ENCODE data around the gene GPATCH2. TPM values are rescaled to one million over a fixed set of nuclear protein-coding genes. Genes with fewer than 3 reads are reported as not detected.

The GPATCH2 gene
- polyA plus RNA-seq, 1 donor from 2014 or later, result 12.3 TPM

- H3K79me2 ChIP-seq (replicated peaks; ENCODE audit: insufficient read depth, low read length), result no peaks in the 10 kb centered on the region
- no peak overlapping the region for H2AFZ ChIP-seq (ENCODE audit: low read depth, low read length)
These were observed 137.6 kb downstream of the GPATCH2 start for GRCh38 chr1:217493290-217493689.

GRCh38 chr1:217484871-217485270 lies 146.0 kb downstream of the GPATCH2 start:
- H2AFZ ChIP-seq (ENCODE audit: low read depth, low read length), result no peak overlapping the region
- H3K27ac ChIP-seq (ENCODE audit: low read length), result no peak overlapping the region
- no peak overlapping the region for H3K4me3 ChIP-seq (ENCODE audit: low read length)
- no peaks in the 10 kb centered on the region for H3F3A ChIP-seq (ENCODE audit: insufficient read depth, low read length, poor library complexity, severe bottlenecking)
- no peaks in the 10 kb centered on the region for H3K36me3 ChIP-seq (ENCODE audit: insufficient read depth, low read length)
- no peaks in the 10 kb centered on the region for H3K79me2 ChIP-seq (replicated peaks; ENCODE audit: insufficient read depth, low read length)
- no peak overlapping the region for H3K9ac ChIP-seq (ENCODE audit: low read length)
- peaks cover 4% of the 10 kb centered on the region for H3K9me3 ChIP-seq (ENCODE audit: low read length)
- H3K4me2 ChIP-seq (ENCODE audit: low read length), result no peak overlapping the region
- no peaks in the 10 kb centered on the region for H4K20me1 ChIP-seq (ENCODE audit: insufficient read depth)
- H3K9me2 ChIP-seq (ENCODE audit: insufficient read depth, low read length), result no peaks in the 10 kb centered on the region
- H3K27me3 ChIP-seq (ENCODE audit: insufficient read depth, low read depth, low read length), result no peaks in the 10 kb centered on the region
- no peak for TF ChIP-seq RAD21 (conservative IDR thresholded peaks at IDR 0.05)
- TF ChIP-seq TAF1 (IDR thresholded peaks at IDR 0.05; ENCODE audit: low read depth), result no peak
- TF ChIP-seq EP300 (conservative IDR thresholded peaks at IDR 0.05; ENCODE audit: poor library complexity, severe bottlenecking), result no peak
- TF ChIP-seq REST (IDR thresholded peaks at IDR 0.05; ENCODE audit: borderline replicate concordance), result no peak
- no peak for TF ChIP-seq SMC3 (conservative IDR thresholded peaks at IDR 0.05; ENCODE audit: poor library complexity)
- TF ChIP-seq MXI1 (conservative IDR thresholded peaks at IDR 0.05; ENCODE audit: poor library complexity, severe bottlenecking), result no peak
- no peak for TF ChIP-seq POLR2AphosphoS5 (IDR thresholded peaks at IDR 0.05)
- TF ChIP-seq EZH2 (IDR thresholded peaks at IDR 0.05; ENCODE audit: borderline replicate concordance, insufficient read depth, low read length, poor library complexity, severe bottlenecking), result no peak

More at GRCh38 chr1:217493290-217493689, 137.6 kb downstream of the GPATCH2 start:
- Histone ChIP-seq H3K4me2 (ENCODE audit: low read length) (no peak overlapping the region), H3K27ac (ENCODE audit: low read length) (no peak overlapping the region), H4K20me1 (ENCODE audit: insufficient read depth) (no peaks in the 10 kb centered on the region), H3F3A (ENCODE audit: insufficient read depth, low read length, poor library complexity, severe bottlenecking) (no peaks in the 10 kb centered on the region), H3K9ac (ENCODE audit: low read length) (no peak overlapping the region), H3K9me2 (ENCODE audit: insufficient read depth, low read length) (no peaks in the 10 kb centered on the region), H3K9me3 (ENCODE audit: low read length) (no peaks in the 10 kb centered on the region), H3K27me3 (ENCODE audit: insufficient read depth, low read depth, low read length) (no peaks in the 10 kb centered on the region), H3K36me3 (ENCODE audit: insufficient read depth, low read length) (no peaks in the 10 kb centered on the region), H3K4me3 (ENCODE audit: low read length) (no peak overlapping the region)
- TF ChIP-seq SMC3 (conservative IDR thresholded peaks at IDR 0.05; ENCODE audit: poor library complexity) (no peak), POLR2AphosphoS5 (IDR thresholded peaks at IDR 0.05) (no peak), RAD21 (conservative IDR thresholded peaks at IDR 0.05) (no peak), CTCF (IDR thresholded peaks at IDR 0.05; ENCODE audit: poor library complexity, severe bottlenecking) (no peak), MXI1 (conservative IDR thresholded peaks at IDR 0.05; ENCODE audit: poor library complexity, severe bottlenecking) (no peak), EZH2 (IDR thresholded peaks at IDR 0.05; ENCODE audit: borderline replicate concordance, insufficient read depth, low read length, poor library complexity, severe bottlenecking) (no peak), TAF1 (IDR thresholded peaks at IDR 0.05; ENCODE audit: low read depth) (no peak), EP300 (conservative IDR thresholded peaks at IDR 0.05; ENCODE audit: poor library complexity, severe bottlenecking) (no peak), REST (IDR thresholded peaks at IDR 0.05; ENCODE audit: borderline replicate concordance) (no peak)
